EH (cell line): ENCODE data around the gene MRPL47.
"Not testable (repeated sequence)": the region's sequence is repeated elsewhere in the genome, so short reads cannot be mapped to it uniquely, and the experiment has no call there.

Source experiments
- DNase-seq: peaks from one replicate; pipeline ENCODE4 v3.0.0-alpha.2; 2015; ENCODE audit warnings: low read depth

MRPL47 gene

GRCh38 chr3:179604321-179605078 lies at the start of gene MRPL47, which contains the start of gene NDUFB5:
Gene MRPL47, minus strand, starts transcription at chr3:179604638. Its CDS starts 14 bp downstream, at chr3:179604624.
Gene NDUFB5, plus strand, starts transcription at chr3:179604794. Its CDS starts 22 bp downstream, at chr3:179604816.
- peak; percentile 97 for DNase-seq

GRCh38 chr3:179653096-179653797 lies 48.8 kb upstream of the MRPL47 start:
- DNase-seq, result peak; percentile 90

GRCh38 chr3:179652447-179653095 lies 48.1 kb upstream of the MRPL47 start, which contains the start of gene USP13:
Gene USP13, plus strand, starts transcription at chr3:179653040. Its CDS starts 186 bp downstream, at chr3:179653226.
- DNase-seq, result peak; percentile 84

GRCh38 chr3:179651687-179652446 lies 47.4 kb upstream of the MRPL47 start:
- DNase-seq, result no peak

GRCh38 chr3:179646177-179646576 lies 41.7 kb upstream of the MRPL47 start:
- no peak for DNase-seq

- not testable (repeated sequence) for DNase-seq
These were observed 39.4 kb upstream of the MRPL47 start for GRCh38 chr3:179643837-179644236.

- DNase-seq, result no peak
These were observed 38.4 kb upstream of the MRPL47 start for GRCh38 chr3:179642871-179643270.

- no peak for DNase-seq
These were observed 36.0 kb upstream of the MRPL47 start for GRCh38 chr3:179640469-179640868.

GRCh38 chr3:179630753-179631451 lies 26.5 kb upstream of the MRPL47 start:
- DNase-seq, result no peak

GRCh38 chr3:179624451-179624850 lies 20.0 kb upstream of the MRPL47 start:
- DNase-seq, result peak; percentile 59

- no peak for DNase-seq
These were observed 17.6 kb upstream of the MRPL47 start for GRCh38 chr3:179622023-179622422.

- DNase-seq, result peak; percentile 11
These were observed 11.2 kb upstream of the MRPL47 start for GRCh38 chr3:179615458-179616173.

- DNase-seq, result peak; percentile 88
These were observed 9.4 kb upstream of the MRPL47 start for GRCh38 chr3:179613807-179614206.

- DNase-seq, result no peak
These were observed 5.6 kb upstream of the MRPL47 start for GRCh38 chr3:179610066-179610465.

- DNase-seq, result no peak
These were observed 4.7 kb upstream of the MRPL47 start for GRCh38 chr3:179608931-179609720.

- no peak for DNase-seq
These were observed 2.2 kb upstream of the MRPL47 start for GRCh38 chr3:179606534-179607085.

- DNase-seq, result peak; percentile 5
These were observed 607 bp downstream of the MRPL47 start for GRCh38 chr3:179603831-179604230.

- DNase-seq, result no peak
These were observed 1.1 kb downstream of the MRPL47 start for GRCh38 chr3:179603321-179603720.

GRCh38 chr3:179599531-179599930 lies 4.9 kb downstream of the MRPL47 start:
- peak; percentile 51 for DNase-seq
